ENCODE measurements around the gene PEAK3. TPM values are rescaled to one million over a fixed set of nuclear protein-coding genes. Genes with fewer than 3 reads are reported as not detected.
A peak's percentile ranks its signal among the peaks of the same experiment; 100 is the strongest.

The PEAK3 gene
- total RNA-seq, 1 donor = under 0.01 TPM

- H3K4me3 ChIP-seq (ENCODE audit: low read depth, low read length) = no peak overlapping the region
- TF ChIP-seq CTCF (IDR thresholded peaks at IDR 0.05; ENCODE audit: insufficient read depth, low read depth, low read length) = no peak
- DNase-seq (ENCODE audit: low read depth) = no peak
These were observed 1.2 kb downstream of the PEAK3 start for GRCh38 chr19:2280633-2281264.

- TF ChIP-seq CTCF (IDR thresholded peaks at IDR 0.05; ENCODE audit: insufficient read depth, low read depth, low read length) = no peak
- H3K4me3 ChIP-seq (ENCODE audit: low read depth, low read length) = no peak overlapping the region
- DNase-seq (ENCODE audit: low read depth) = no peak
These were observed 3.4 kb downstream of the PEAK3 start for GRCh38 chr19:2278459-2279158.

DNA sequence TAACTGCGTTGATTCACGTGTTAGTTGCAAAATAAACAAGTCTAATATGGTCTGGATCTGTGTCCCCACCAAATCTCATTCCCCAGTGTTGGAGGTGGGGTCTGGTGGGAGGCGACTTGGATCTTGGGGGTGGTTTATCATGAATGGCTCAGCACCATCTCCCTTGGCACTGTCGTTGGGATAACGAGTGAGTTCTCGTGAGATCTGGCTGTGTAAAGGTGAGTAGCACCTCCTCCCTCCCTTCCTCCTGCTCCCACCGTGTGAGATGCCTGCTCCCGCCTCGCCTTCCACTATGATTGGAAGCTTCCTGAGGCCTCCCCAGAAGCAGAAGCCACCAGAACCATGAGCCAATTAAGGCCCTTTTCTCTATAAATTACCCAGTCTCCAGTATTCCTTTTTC lies 4.8 kb downstream of the PEAK3 start:
- H3K4me3 ChIP-seq (ENCODE audit: low read depth, low read length) = no peak overlapping the region
- DNase-seq (ENCODE audit: low read depth) = no peak
- no peak for TF ChIP-seq CTCF (IDR thresholded peaks at IDR 0.05; ENCODE audit: insufficient read depth, low read depth, low read length)

DNA sequence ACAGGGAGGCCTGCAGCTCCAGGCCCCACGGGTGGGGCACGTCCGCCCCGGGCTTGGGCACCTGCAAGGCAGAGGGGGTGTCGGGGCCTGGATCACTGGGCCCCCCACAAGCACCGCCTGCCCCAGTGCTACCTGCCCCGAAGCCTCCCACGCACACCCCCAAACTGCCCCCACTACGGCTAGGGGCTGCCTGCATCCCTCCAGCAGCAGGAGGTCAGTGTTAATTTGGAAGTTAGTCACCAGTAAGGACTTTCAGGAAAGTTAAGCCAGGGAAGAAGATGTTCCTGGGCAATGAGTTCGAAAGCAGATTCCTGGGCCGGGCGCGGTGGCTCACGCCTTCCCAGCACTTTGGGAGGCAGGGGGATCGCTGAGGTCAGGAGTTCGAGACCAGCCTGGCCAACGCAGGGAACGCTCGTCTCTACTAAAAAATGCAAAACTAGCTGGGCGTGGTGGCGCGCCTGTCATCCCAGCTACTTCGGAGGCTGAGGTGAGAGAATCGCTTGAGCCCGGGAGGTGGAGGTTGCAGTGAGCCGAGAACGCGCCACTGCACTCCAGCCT lies 5.5 kb downstream of the PEAK3 start:
- no peak for TF ChIP-seq CTCF (IDR thresholded peaks at IDR 0.05; ENCODE audit: insufficient read depth, low read depth, low read length)
- H3K4me3 ChIP-seq (ENCODE audit: low read depth, low read length) = no peak overlapping the region
- DNase-seq (ENCODE audit: low read depth) = no peak

GRCh38 chr19:2275588-2276428 lies 6.2 kb downstream of the PEAK3 start:
- no peak for DNase-seq (ENCODE audit: low read depth)
- no peak for TF ChIP-seq CTCF (IDR thresholded peaks at IDR 0.05; ENCODE audit: insufficient read depth, low read depth, low read length)
- H3K4me3 ChIP-seq (ENCODE audit: low read depth, low read length) = no peak overlapping the region

DNA sequence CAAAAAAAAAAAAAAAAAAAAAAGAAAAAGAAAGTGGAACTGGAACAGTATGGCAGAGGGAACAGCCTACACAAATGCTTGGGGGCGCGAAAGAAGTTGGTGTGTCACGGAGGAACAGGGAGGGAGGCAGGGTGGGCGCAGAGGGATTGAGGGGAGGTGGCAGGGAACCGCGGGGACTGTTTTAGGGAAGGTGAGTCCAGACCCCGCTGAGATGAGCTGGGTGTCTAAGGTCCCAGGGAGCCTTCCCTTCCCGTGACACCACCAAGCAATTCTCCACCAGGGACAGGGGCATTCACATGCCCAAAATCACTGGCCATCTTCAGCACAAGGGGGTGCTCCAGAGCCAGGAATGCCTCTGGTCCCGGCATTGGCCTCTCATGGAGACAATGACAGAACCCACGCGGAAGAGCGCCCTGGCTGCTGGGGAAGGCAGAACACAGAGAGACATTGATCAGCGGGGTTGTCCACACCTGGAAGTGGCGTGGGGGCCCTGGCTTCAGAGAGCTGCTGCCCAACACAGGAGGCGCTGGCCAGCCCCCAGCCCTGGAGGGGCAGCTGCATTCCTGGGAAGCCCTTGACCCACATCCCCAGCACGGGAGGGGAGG lies 6.9 kb downstream of the PEAK3 start:
- peak; percentile 63 for DNase-seq (ENCODE audit: low read depth)

More for the DNA sequence above, 6.9 kb downstream of the PEAK3 start:
- TF ChIP-seq CTCF (IDR thresholded peaks at IDR 0.05; ENCODE audit: insufficient read depth, low read depth, low read length) = peak; percentile 59
- H3K4me3 ChIP-seq (ENCODE audit: low read depth, low read length) = no peak overlapping the region
